Bronchial epithelial cell (primary cell): ENCODE measurements around the gene LAMA5. TPM values are rescaled to one million over a fixed set of nuclear protein-coding genes. Genes with fewer than 3 reads are reported as not detected.
A peak's percentile ranks its signal among the peaks of the same experiment; 100 is the strongest.

Experiments used
- DNase-seq: peaks from one replicate; pipeline ENCODE4 v3.0.0-alpha.2; 2010; ENCODE audit warnings: low read depth
- FAIRE-seq: peaks from 2 replicates; lab custom pipeline; 2011; peaks lifted over from hg19 to GRCh38; lab: Jason Lieb, UNC
- H3K27me3 ChIP-seq: 2 replicates; pipeline ENCODE4 v1.5.1; 2011; ENCODE audit warnings: low read length; ENCODE audit not compliant: control insufficient read depth, insufficient read depth
- H3K36me3 ChIP-seq: 2 replicates; pipeline ENCODE4 v1.5.1; 2011; ENCODE audit warnings: low read length; ENCODE audit not compliant: control insufficient read depth, insufficient read depth
- H3K4me3 ChIP-seq: 2 replicates; pipeline ENCODE4 v1.5.1; 2011; ENCODE audit warnings: mild to moderate bottlenecking, low read depth, low read length, control low read depth
- total RNA-seq: library from RNA; depleted of rRNA; stranded (reverse); fragments of >200 nt; gene quantifications from 2 replicates; pipeline ENCODE4 v1.2.1, GENCODE V29; 2014
- TF ChIP-seq, protein P1 (sequence below): IDR thresholded peaks from 2 replicates; pipeline ENCODE4 v1.5.1; 2011; ENCODE audit warnings: mild to moderate bottlenecking, moderate library complexity, low read length, control low read depth, inconsistent platforms; ENCODE audit not compliant: insufficient read depth, severe bottlenecking

LAMA5 gene
- total RNA-seq, 1 donor from 2014 or later = 61.6 TPM

DNA sequence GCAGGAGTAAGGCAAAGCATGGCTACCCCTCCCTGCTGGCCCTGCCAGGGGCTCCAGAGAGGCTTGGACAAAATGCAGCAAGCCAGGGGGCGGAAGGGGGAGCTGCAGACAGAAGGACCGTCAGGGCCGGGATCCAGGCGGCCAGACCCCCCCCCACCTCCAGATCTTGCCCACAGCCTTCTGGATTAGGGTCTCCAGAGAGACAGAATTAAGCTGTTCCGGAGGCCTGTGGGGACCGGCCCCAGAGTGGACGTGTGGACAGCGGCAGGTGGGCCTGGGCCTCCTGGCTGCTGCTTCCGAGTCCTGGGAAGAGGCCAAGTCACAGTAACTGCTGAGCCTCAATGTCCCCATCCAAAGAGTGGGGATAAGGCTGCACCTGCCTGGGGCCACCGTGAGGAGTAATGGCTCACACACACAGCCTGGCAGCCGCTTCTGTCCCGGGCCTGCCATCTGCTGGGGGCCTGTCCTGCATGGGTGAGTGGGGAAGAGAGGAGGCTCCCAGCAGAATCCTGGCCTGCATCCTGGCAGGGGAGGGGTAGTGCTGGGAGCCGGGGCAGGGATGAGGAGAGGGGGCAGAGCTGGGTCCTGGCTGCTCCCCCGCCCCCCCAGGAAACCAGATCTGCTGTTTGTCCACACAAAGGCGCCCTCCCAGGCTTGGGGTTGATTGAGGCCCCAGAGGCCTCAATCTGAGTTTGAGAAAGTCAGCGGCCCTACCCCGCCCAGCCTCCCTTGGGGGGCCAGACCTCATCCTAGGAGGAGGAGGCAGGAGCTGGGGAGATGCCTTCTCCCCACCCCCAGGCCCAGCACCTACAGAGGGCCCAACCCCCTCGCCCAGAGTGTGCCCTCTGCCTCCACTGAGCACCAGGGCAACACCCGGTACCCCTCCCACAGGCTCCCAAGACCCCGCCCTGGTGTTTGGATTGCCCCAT lies 3.9 kb downstream of the LAMA5 start:
- DNase-seq (no peak), FAIRE-seq (no peak)
- Histone ChIP-seq H3K4me3 (no peak overlapping the region), H3K27me3 (no peaks in the 10 kb centered on the region), H3K36me3 (peaks cover 27% of the 10 kb centered on the region)
- TF ChIP-seq, protein P1, sequence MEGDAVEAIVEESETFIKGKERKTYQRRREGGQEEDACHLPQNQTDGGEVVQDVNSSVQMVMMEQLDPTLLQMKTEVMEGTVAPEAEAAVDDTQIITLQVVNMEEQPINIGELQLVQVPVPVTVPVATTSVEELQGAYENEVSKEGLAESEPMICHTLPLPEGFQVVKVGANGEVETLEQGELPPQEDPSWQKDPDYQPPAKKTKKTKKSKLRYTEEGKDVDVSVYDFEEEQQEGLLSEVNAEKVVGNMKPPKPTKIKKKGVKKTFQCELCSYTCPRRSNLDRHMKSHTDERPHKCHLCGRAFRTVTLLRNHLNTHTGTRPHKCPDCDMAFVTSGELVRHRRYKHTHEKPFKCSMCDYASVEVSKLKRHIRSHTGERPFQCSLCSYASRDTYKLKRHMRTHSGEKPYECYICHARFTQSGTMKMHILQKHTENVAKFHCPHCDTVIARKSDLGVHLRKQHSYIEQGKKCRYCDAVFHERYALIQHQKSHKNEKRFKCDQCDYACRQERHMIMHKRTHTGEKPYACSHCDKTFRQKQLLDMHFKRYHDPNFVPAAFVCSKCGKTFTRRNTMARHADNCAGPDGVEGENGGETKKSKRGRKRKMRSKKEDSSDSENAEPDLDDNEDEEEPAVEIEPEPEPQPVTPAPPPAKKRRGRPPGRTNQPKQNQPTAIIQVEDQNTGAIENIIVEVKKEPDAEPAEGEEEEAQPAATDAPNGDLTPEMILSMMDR = peak; percentile 21

DNA sequence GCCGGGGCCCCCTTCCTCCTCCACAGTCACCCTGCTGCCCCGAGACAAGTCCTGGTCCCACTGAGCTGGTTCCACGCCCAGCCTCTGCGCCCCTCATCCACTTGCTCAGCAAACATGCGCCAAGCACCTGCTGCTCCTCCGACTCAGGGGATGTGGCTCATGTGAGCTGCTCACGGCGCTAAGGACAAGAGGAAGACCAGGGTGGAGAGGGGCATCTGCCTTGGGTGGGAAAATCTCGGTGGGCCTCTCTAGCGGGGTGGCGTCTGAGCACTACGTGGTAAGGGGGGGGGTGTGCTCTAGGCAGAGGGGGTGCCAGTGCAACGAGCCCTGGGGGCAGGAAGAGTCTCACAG lies 4.5 kb downstream of the LAMA5 start:
- DNase-seq (no peak), FAIRE-seq (no peak)
- TF ChIP-seq, protein P1 = no peak
- Histone ChIP-seq H3K27me3 (no peaks in the 10 kb centered on the region), H3K36me3 (peaks cover 30% of the 10 kb centered on the region), H3K4me3 (no peak overlapping the region)

DNA sequence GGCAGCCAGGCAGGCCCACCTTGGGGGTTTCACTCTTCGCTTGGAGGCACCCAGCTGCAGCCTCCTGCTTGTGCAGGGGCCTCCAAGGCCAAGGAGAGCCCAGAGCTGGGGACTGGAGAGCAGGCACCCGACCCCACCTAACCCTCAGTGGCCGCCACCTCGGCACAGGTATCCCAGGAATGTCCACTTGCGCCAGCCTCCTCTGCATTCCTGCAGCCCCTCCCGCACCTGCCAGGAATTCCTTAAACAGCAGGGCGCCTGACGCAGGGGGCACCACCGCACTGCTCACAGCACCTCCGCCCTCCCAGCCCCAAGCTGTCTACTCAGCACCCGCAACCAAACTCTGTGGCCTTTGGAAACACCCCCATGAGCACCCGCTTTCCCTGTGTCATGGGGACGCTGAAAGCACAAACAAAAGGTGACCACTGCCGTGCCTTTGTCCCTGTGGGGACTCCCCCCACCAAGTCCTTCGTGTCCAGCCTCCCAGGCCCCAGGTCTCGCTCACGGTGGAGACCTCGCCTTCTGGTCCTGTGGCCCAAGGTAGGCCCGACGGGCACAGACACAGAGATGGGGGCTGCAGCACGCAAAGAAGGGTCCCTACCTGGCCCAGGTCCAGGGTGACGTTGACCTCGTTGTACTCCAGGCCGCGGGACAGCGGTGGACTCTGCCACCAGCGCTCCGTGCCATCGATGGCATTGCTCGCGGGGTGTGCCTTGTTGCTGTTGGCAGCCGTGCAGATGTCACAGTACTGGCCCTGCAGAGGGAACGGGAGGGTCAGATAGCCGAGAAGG lies 5.1 kb downstream of the LAMA5 start:
- peaks cover 30% of the 10 kb centered on the region for H3K36me3 ChIP-seq
- DNase-seq (no peak), FAIRE-seq (no peak)
- TF ChIP-seq, protein P1 = no peak
- no peak overlapping the region for H3K4me3 ChIP-seq
- no peaks in the 10 kb centered on the region for H3K27me3 ChIP-seq

DNA sequence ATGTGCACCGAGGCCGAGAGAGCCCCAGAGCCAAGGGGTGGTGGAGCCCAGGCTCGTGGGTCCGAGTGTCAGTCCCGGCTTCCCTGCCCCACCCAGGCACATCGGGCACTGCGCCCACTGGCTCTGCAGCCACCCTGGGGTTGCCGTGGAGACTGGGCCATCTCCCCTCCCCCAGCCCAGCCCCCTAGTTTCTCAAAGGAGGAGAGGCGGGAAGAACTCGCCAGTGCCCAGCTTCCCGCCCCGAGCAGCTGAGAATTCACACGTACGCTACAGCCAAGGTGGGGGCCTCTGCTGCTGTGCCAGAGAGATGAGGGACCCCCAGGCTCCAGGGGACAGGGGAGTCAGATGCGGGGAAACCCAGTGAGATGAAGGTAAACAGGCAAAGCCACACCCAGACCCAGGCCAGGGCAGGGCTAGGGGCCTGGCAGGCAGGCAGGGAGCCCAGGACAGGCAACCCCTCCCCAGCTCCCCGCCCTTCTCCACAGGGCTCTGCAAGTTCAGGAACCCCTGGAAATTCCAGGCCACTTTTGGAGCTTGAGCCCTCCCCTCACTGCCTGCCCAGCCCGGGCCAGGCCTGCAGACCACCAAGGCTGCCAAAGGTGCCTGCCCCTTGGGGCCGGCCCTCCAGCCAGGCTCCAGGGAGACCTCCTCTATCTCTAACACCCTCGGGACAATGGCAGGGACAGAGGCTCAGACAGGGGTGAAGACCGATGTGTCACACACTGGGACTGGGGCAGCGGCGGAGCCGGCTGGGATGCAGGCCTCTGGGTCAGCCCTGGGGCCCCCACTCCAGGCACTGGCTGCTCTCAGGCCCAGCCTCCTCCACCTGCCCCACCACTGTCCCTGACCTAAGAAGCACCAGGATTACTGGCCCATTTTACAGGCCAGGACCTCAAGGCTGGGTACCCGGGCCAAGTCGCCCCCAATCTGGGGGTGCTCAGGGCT lies 6.0 kb downstream of the LAMA5 start:
- DNase-seq (no peak), FAIRE-seq (no peak)
- TF ChIP-seq, protein P1 = no peak
- Histone ChIP-seq H3K4me3 (no peak overlapping the region), H3K36me3 (peaks cover 30% of the 10 kb centered on the region), H3K27me3 (no peaks in the 10 kb centered on the region)

DNA sequence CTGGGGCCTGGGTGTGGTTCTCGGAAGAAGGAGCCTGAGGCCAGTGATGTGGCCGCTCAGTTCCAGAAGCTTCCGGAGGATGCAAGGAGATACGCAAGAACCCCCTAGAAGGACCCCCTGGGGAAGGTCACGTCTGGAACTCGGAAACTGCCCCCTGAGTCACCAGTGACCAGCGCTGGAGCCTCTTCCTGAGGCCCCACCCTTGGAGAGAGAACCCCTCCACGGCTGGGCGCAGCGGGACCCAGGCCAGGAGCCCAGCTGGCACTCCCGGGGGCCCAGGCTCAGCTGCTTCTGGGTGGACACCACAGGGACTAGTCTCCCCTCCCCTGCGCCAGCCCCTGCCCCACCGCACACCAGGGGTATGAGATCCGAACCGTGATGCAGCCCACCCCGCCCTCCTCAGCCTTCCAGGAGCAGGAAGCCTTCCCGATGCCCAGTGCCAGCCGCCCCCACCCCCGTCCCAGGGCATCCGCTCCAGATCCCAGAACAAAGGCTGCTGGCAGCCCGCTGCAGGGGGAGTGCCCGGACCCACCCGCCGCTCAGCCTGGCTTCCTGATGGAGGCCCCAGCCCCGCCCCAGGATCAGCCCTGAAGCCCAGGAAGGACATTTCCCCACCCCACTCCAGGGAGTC lies 7.5 kb downstream of the LAMA5 start:
- no peak for DNase-seq
- no peak for FAIRE-seq
- no peaks in the 10 kb centered on the region for H3K27me3 ChIP-seq
- TF ChIP-seq, protein P1 = no peak
- H3K4me3 ChIP-seq = no peak overlapping the region
- peaks cover 35% of the 10 kb centered on the region for H3K36me3 ChIP-seq
